Thymus (tissue), 14 donors: ENCODE results near the gene HSF5. TPM values are rescaled to one million over a fixed set of nuclear protein-coding genes. Genes with fewer than 3 reads are reported as not detected.
A peak's percentile ranks its signal among the peaks of the same experiment; 100 is the strongest.

Experiments used
- DNase-seq, 9 donors: peaks; one replicate each; pipeline ENCODE4 v3.0.0-alpha.2; 2013; ENCODE audit warnings: low spot score in 9 of 9, low read depth in 6 of 9, missing footprints in 1 of 9
- H3K27ac ChIP-seq, 2 donors: one replicate each; pipeline ENCODE4 v1.5.1; 2013; ENCODE audit warnings: control low read depth in 1 of 2, low read depth in 1 of 2, low read length in 1 of 2, mild to moderate bottlenecking in 1 of 2, moderate library complexity in 1 of 2
- H3K27me3 ChIP-seq, 2 donors: one replicate each; pipeline ENCODE4 v1.5.1; 2013; ENCODE audit warnings: low read length in 1 of 2; ENCODE audit not compliant: control insufficient read depth in 2 of 2, insufficient read depth in 1 of 2
- H3K36me3 ChIP-seq, 2 donors: one replicate each; pipeline ENCODE4 v1.5.1; 2013; ENCODE audit warnings: low read length in 1 of 2, mild to moderate bottlenecking in 1 of 2, moderate library complexity in 1 of 2; ENCODE audit not compliant: control insufficient read depth in 2 of 2, insufficient read depth in 2 of 2
- H3K4me1 ChIP-seq, 2 donors: one replicate each; pipeline ENCODE4 v1.5.1; 2013; ENCODE audit warnings: low read length in 2 of 2; ENCODE audit not compliant: control insufficient read depth in 2 of 2, insufficient read depth in 2 of 2
- H3K4me3 ChIP-seq, 2 donors: one replicate each; pipeline ENCODE4 v1.5.1; 2013; ENCODE audit warnings: low read length in 2 of 2, control low read depth in 1 of 2, mild to moderate bottlenecking in 1 of 2
- H3K9me3 ChIP-seq, 2 donors: one replicate each; pipeline ENCODE4 v1.5.1; 2013; ENCODE audit warnings: low read length in 1 of 2, mild to moderate bottlenecking in 1 of 2; ENCODE audit not compliant: control insufficient read depth in 2 of 2, insufficient read depth in 1 of 2
- WGBS: extraction: QIAGEN DNeasy Blood & Tissue Kit; methylation state at CpG from one replicate; pipeline ENCODE4 v1.1.7; 2013; 5-methylcytosine and 5-hydroxymethylcytosine counted together
- long read RNA-seq, 10 donors: transcript quantifications; one replicate each; lab custom pipeline, GENCODE V29; 2026
- polyA plus RNA-seq: library from polyadenylated mRNA; stranded (reverse); fragments of 200-250 nt; gene quantifications from one replicate; pipeline ENCODE4 v1.2.3, GENCODE V29; 2013
- total RNA-seq: library from RNA; stranded (reverse); fragments of 120-200 nt; gene quantifications from one replicate; pipeline ENCODE4 v1.2.4, GENCODE V29; 2013
- donor health status: healthy.

The HSF5 gene, protein sequence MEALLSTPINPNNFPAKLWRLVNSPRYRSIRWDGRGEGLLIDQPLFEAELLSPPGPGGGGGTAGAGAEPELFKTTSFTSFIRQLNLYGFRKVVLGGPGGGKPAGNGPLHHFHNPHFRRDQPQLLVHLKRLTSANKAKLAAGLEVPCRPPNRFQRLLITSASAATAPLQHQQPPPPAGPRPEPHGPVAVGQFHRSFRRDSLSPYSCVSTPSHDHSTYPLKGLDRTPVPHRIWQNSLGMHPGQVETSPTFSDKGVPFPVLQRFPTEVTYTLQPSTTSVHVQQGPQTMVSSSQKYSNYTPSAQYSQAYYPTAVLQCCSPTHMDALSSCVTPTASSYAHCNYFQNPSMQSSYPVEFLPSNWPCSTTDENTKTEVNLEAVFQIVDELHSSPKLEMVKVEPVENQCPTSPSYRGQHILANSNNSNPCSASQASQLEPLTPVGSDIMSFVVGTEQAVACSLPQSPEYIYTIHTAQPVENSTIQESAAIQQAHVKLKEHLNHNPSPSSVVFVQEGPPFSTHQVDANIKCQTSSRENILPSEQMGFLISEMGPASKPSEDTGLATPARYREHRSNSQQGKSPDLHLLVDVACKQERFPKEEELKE
- total RNA-seq (0.90 TPM), polyA plus RNA-seq (0.91 TPM)
- long read RNA-seq, donor 1 = 0 reads
- long read RNA-seq, donor 2 = 0 reads
- long read RNA-seq, donor 3 = 0 reads
- long read RNA-seq, donor 4 = 0 reads
- long read RNA-seq, donor 5 = 0 reads
- long read RNA-seq, donor 6 = 0 reads
- long read RNA-seq, donor 7 = 0 reads
- long read RNA-seq, donor 8 = 0 reads
- long read RNA-seq, donor 9 = 0 reads
- long read RNA-seq, donor 10 = 0 reads

DNA sequence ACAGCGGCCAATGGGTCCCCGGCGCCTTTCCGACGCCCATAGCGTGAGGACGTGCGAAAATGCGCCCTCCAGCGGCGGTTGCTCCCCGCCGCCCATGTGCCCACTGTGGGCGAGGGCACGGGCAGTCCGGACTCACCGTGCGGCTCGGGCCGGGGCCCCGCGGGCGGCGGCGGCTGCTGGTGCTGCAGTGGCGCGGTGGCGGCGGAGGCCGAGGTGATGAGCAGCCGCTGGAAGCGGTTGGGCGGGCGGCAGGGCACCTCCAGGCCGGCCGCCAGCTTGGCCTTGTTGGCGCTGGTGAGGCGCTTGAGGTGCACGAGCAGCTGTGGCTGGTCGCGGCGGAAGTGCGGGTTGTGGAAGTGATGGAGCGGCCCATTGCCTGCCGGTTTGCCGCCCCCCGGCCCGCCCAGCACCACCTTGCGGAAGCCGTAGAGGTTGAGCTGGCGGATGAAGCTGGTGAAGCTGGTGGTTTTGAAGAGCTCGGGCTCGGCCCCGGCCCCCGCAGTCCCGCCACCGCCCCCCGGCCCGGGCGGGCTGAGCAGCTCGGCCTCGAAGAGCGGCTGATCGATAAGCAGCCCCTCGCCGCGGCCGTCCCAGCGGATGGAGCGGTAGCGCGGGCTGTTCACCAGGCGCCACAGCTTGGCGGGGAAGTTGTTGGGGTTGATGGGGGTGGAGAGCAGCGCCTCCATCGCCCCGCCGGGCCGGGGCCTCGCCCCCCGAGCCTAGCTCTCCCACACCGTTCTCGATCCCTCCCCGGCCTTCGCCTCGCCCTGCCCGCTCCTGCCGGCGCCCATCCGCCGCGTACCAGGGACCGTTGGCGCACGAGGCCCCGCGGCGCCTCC is at the start of gene HSF5:
Gene HSF5 (minus strand): TSS at position 820 of the 839 bp plus-strand sequence. CDS start 134 bp downstream, at position 686.
- Histone ChIP-seq H3K27me3 (no peaks in the 10 kb centered on the region), H3K27ac (peak within 1 kb of the TSS in 1 of 2 donors; percentile 36), H3K4me1 (peaks cover 5 to 10% of the 10 kb centered on the region in 2 donors), H3K4me3 (peak within 1 kb of the TSS; percentile 38 to 54), H3K36me3 (peaks cover 23 to 32% of the 10 kb centered on the region in 2 donors), H3K9me3 (no peaks in the 10 kb centered on the region)
- peak; percentile 38 to 85 (median 50) for DNase-seq
- WGBS = 24% methylated on average over 98 of the region's 98 CpGs

DNA sequence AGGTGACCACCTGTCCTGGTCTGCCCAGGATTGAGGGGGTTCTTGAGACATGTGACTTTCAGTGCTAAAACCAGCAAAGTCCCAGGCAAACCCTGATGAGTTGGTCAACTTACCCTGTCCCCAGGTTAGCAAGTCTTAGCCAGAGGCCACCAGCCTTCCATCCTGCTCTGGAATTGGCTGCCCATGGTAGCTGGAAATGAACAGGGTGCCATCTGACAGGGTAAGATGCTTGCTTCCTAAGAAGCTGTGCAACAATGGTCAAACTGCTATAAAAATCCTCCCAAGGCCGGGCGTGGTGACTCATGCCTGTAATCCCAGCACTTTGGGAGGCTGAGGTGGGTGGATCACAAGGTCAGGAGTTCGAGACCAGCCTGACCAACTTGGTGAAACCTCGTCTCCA is 49.1 kb upstream of the HSF5 start:
- peaks cover 3 to 43% of the 10 kb centered on the region in 2 donors for H3K27me3 ChIP-seq
- H3K4me3 ChIP-seq = no peak overlapping the region
- WGBS = 96% methylated on average over 4 of the region's 4 CpGs
- H3K9me3 ChIP-seq = no peaks in the 10 kb centered on the region
- no peaks in the 10 kb centered on the region for H3K36me3 ChIP-seq
- H3K4me1 ChIP-seq = peaks cover 0 to 2% of the 10 kb centered on the region in 2 donors
- no peak for DNase-seq
- H3K27ac ChIP-seq = no peak overlapping the region

DNA sequence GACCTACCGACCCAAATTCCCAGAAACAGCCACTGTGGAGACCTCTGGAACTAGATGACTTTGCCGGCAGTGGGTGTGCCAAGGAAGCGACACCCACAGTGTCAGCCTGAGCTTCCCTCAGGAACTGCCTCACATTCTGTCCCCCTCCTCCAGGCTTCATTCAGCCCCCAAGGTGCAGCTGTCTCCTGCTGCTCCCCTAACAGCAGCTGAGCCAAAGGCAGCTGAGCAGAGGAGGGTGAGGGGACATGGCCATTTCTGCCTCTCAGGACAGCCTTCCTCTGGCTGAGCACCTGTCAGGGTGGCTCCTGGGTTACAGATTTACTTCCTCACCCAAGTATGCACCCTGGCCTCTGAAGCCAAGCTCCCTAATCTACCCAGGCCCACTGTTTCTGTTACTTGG is 48.3 kb upstream of the HSF5 start:
- Histone ChIP-seq H3K4me1 (peaks cover 3 to 5% of the 10 kb centered on the region in 2 donors), H3K27me3 (peaks cover 6 to 48% of the 10 kb centered on the region in 2 donors), H3K9me3 (no peaks in the 10 kb centered on the region), H3K36me3 (no peaks in the 10 kb centered on the region), H3K4me3 (no peak overlapping the region), H3K27ac (no peak overlapping the region)
- 96% methylated on average over 3 of the region's 3 CpGs for WGBS
- no peak for DNase-seq

DNA sequence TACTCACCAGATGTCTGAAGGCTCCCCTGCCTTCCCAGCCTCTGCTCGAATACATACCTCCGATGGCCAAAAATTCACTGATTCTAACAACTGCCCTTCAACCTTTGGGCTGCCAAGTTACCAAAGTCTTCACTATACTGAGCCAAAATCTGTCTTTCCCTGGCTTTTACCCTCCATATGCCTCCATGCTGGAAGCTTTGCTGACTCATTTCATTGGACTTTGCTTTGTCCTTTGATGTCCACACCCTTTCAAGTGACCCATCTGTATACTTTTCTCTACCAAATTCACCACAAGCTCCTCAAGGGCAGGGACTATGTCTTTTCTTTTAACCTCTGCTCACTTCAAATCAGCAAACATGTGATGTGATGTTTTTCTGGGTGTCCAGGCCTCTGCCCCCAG is 47.2 kb upstream of the HSF5 start:
- Histone ChIP-seq H3K4me1 (peaks cover 7 to 9% of the 10 kb centered on the region in 2 donors), H3K27ac (no peak overlapping the region), H3K4me3 (no peak overlapping the region), H3K36me3 (no peaks in the 10 kb centered on the region), H3K27me3 (peaks cover 11 to 59% of the 10 kb centered on the region in 2 donors), H3K9me3 (no peaks in the 10 kb centered on the region)
- no peak for DNase-seq
- WGBS = 96% methylated on average over 2 of the region's 2 CpGs

DNA sequence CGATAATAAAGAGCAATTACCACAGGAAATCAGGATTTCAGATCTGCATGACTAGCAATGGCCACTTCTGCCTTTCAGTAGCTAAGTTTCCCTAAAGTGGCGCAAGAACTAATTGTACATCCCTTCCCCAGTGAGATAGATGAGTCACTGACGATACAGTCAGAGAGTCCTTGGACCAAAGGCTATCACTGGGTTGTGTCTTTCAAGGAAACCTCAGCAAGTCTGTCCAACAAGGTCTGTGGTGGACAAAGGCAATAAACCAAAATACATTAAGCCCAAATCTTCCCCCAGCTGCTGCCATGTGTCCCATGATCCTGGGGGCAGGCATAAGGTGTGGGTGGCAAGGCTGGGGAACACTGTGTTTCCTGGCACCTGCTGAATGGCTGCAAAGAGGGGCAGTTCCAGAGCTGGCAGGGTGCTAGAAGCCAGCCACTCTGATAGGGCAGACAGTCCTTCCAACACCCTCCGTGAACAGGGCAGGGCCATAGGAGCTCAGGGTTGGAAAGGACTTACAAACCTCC is 46.8 kb upstream of the HSF5 start:
- DNase-seq = no peak
- peaks cover 7 to 9% of the 10 kb centered on the region in 2 donors for H3K4me1 ChIP-seq
- H3K27ac ChIP-seq = no peak overlapping the region
- WGBS = 95% methylated on average over 4 of the region's 4 CpGs
- no peak overlapping the region for H3K4me3 ChIP-seq
- no peaks in the 10 kb centered on the region for H3K9me3 ChIP-seq
- H3K27me3 ChIP-seq = peaks cover 11 to 64% of the 10 kb centered on the region in 2 donors
- no peaks in the 10 kb centered on the region for H3K36me3 ChIP-seq

DNA sequence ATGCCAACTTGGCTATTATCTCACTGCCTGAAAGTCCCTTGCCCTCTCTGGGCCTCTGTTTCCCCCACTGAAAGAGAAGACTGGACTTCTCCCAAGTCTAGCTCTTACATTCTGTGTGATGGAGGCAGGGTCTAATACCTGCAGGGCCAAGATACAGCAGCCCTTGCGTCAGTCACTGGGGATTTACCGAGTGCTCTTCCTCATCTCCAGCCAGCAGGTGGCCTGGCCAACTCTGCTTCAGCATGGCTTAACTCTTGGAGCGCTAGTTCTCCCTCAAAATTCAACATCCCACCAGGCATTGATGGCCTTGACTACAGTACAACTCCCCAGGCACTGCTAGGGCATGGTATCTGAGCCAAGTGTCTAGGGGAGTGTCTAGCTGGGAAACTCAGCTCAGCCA is 46.1 kb upstream of the HSF5 start:
- no peaks in the 10 kb centered on the region for H3K36me3 ChIP-seq
- H3K27me3 ChIP-seq = peaks cover 11 to 70% of the 10 kb centered on the region in 2 donors
- H3K27ac ChIP-seq = no peak overlapping the region
- H3K9me3 ChIP-seq = no peaks in the 10 kb centered on the region
- no peak overlapping the region for H3K4me3 ChIP-seq
- peaks cover 7 to 9% of the 10 kb centered on the region in 2 donors for H3K4me1 ChIP-seq
- DNase-seq = no peak
- 94% methylated on average over 3 of the region's 3 CpGs for WGBS

DNA sequence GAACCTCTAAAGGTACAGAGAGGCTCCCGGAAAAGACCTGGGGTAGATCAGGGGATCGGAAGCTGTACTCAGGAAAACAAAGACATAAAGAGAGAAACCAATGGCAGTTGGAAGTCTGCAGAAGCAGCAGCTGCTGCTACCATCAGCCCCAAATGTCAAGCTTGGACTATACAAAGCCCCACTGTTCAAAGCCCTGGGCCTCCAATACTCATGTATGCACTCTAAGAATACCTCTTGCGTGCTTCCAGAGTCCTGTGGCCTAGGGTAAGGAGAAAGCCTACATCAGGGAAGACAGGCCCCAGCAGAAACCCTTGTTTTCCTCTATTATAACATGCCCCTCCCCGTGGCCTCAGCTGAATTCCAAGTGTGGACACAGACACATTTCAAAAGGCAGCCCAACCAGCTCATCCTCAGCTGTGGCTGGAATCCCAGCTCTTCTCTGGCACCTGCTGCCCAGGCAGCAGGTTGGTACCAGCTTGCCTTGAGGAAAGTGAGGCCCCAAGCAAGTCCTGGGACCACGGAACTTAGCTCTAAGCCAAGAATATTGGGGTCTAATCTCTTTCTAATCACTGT is 45.5 kb upstream of the HSF5 start:
- Histone ChIP-seq H3K27ac (no peak overlapping the region), H3K27me3 (peaks cover 11 to 73% of the 10 kb centered on the region in 2 donors), H3K36me3 (no peaks in the 10 kb centered on the region), H3K9me3 (no peaks in the 10 kb centered on the region), H3K4me1 (peaks cover 7 to 9% of the 10 kb centered on the region in 2 donors), H3K4me3 (no peak overlapping the region)
- DNase-seq = no peak
- 93% methylated on average over 5 of the region's 5 CpGs for WGBS

DNA sequence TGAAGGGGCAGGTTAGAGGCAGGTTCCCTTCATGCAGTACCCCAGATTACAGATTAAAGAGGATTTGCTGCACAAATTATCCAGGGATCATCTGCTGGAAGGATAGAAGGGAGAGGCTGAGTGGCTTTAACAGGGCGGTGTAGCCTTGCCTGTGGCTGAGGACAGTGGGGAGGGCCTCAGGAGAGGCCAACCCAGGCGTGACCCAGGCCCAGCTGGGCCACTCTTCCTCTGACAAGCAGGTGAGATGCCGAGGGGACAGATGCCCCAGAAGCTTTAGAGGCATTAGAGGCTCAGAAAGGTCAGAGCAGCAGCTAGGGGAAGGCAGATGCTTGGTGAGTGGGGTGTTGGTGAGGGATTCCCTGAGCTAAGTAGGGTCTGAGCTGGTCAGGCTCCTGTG is 44.3 kb upstream of the HSF5 start:
- Histone ChIP-seq H3K9me3 (no peaks in the 10 kb centered on the region), H3K27me3 (peaks cover 11 to 80% of the 10 kb centered on the region in 2 donors), H3K4me1 (peaks cover 7 to 9% of the 10 kb centered on the region in 2 donors), H3K36me3 (no peaks in the 10 kb centered on the region), H3K27ac (no peak overlapping the region), H3K4me3 (no peak overlapping the region)
- DNase-seq = no peak
- WGBS = 88% methylated on average over 3 of the region's 3 CpGs
